Tibial nerve (tissue), 4 donors: ENCODE data around the gene DCTN5.

ENCODE experiments used
- EP300 ChIP-seq, 2 donors: sonication (generic); formaldehyde crosslinking; IDR thresholded peaks; one replicate each; pipeline ENCODE4 v1.6.1; 2017; ENCODE audit warnings: antibody characterized with exemption in 2 of 2, mild to moderate bottlenecking in 1 of 2
- POLR2A ChIP-seq, 2 donors: fragments of 450-650 bp; IDR thresholded peaks; one replicate each; pipeline ENCODE4 v1.6.1; 2017; ENCODE audit warnings: antibody characterized with exemption in 2 of 2, mild to moderate bottlenecking in 2 of 2, moderate library complexity in 2 of 2
- TF ChIP-seq, protein P1 (sequence below), 5 experiments: fragments of 200-600 bp in 3 of 5; fragments of 450-650 bp in 2 of 5; sonication (generic) in 3 of 5; IDR thresholded peaks; one replicate each; pipeline ENCODE4 v1.5.1; 2016 to 2019; ENCODE audit warnings: antibody characterized with exemption in 5 of 5, mild to moderate bottlenecking in 3 of 5, moderate library complexity in 2 of 5

DNA sequence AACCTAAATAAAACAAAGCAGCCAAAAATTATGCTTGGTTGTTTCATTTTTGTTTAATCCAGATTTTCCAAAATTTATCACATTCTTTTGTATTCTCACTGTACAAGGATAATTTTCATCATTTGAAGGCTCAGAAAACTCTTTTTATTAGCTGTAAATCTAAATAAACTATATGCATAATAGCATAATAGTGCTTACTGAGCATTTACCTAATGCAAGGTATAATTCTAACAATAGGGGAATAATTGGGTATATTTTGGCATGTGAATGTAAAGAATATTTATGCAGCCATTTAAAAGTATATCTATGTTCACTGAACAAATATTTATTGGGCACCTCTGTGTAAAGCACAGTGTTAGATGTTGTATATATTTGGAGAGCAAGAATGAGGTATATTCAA, 17.2 kb upstream of the DCTN5 start:
- TF ChIP-seq, protein P1, sequence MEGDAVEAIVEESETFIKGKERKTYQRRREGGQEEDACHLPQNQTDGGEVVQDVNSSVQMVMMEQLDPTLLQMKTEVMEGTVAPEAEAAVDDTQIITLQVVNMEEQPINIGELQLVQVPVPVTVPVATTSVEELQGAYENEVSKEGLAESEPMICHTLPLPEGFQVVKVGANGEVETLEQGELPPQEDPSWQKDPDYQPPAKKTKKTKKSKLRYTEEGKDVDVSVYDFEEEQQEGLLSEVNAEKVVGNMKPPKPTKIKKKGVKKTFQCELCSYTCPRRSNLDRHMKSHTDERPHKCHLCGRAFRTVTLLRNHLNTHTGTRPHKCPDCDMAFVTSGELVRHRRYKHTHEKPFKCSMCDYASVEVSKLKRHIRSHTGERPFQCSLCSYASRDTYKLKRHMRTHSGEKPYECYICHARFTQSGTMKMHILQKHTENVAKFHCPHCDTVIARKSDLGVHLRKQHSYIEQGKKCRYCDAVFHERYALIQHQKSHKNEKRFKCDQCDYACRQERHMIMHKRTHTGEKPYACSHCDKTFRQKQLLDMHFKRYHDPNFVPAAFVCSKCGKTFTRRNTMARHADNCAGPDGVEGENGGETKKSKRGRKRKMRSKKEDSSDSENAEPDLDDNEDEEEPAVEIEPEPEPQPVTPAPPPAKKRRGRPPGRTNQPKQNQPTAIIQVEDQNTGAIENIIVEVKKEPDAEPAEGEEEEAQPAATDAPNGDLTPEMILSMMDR (IDR thresholded peaks at IDR 0.05), result no peak
- TF ChIP-seq POLR2A (IDR thresholded peaks at IDR 0.05), result no peak
- TF ChIP-seq EP300 (IDR thresholded peaks at IDR 0.05), result no peak
